Mesenteric fat pad (tissue), 1 donor: ENCODE measurements around the gene THNSL1. TPM values are rescaled to one million over a fixed set of nuclear protein-coding genes. Genes with fewer than 3 reads are reported as not detected.

Source experiments
- DNase-seq: peaks from one replicate; pipeline ENCODE4 v3.0.0-alpha.2; 2020; ENCODE audit warnings: low spot score
- total RNA-seq: library from RNA; stranded (reverse); fragmentation: NEBNext Ultra II Directional; extraction: Animal tissue kit (Norgen Biotek cat#: 25700); gene quantifications from one replicate; pipeline ENCODE4 v1.2.1, GENCODE V29; 2021
- donor health status: DM: yes; HTN: yes; CAD: no.

Gene THNSL1
- total RNA-seq, 1 donor from 2014 or later = 0.64 TPM

GRCh38 chr10:25050402-25050801 is 34.0 kb downstream of the THNSL1 start:
- no peak for DNase-seq

- DNase-seq = no peak
These were observed 35.6 kb downstream of the THNSL1 start for GRCh38 chr10:25052012-25052411.

- no peak for DNase-seq
These were observed 40.3 kb downstream of the THNSL1 start for GRCh38 chr10:25056726-25057125.

- DNase-seq = no peak
These were observed 41.5 kb downstream of the THNSL1 start for GRCh38 chr10:25057886-25058285.

GRCh38 chr10:25059990-25060389 is 43.6 kb downstream of the THNSL1 start:
- DNase-seq = no peak

- DNase-seq = no peak
These were observed 44.7 kb downstream of the THNSL1 start for GRCh38 chr10:25061125-25061524.

- DNase-seq = no peak
These were observed 45.5 kb downstream of the THNSL1 start for GRCh38 chr10:25061711-25062449.

- no peak for DNase-seq
These were observed 46.7 kb downstream of the THNSL1 start for GRCh38 chr10:25063157-25063556.

GRCh38 chr10:25063644-25064043 is 47.2 kb downstream of the THNSL1 start:
- DNase-seq = no peak

GRCh38 chr10:25064401-25064800 is 48.0 kb downstream of the THNSL1 start:
- no peak for DNase-seq

GRCh38 chr10:25065761-25066476 is 49.5 kb downstream of the THNSL1 start:
- no peak for DNase-seq

GRCh38 chr10:25068152-25069058 is 52.0 kb downstream of the THNSL1 start:
- DNase-seq = no peak

- no peak for DNase-seq
These were observed 54.8 kb downstream of the THNSL1 start for GRCh38 chr10:25071227-25071626.

- no peak for DNase-seq
These were observed 56.4 kb downstream of the THNSL1 start for GRCh38 chr10:25072786-25073185.

GRCh38 chr10:25075825-25076224 is 59.4 kb downstream of the THNSL1 start:
- no peak for DNase-seq

Other genes starting within 250 kb of the THNSL1 start
- gene PRTFDC1, start 64.0 kb upstream of the THNSL1 start, total RNA-seq = 2.7 TPM
- gene ENKUR, start 454 bp upstream of the THNSL1 start, total RNA-seq = not detected
- gene GPR158, start 158.4 kb downstream of the THNSL1 start, total RNA-seq = 0.58 TPM